DMS53 treated with DMSO at 0.1 percent for 48 hours (cell line): ENCODE measurements around the gene VPS72.

Experiments used
- DNase-seq: peaks from one replicate; lab custom pipeline; 2025; ENCODE audit not compliant: unreplicated experiment; lab: John Stamatoyannopoulos, UW

VPS72 gene

DNA sequence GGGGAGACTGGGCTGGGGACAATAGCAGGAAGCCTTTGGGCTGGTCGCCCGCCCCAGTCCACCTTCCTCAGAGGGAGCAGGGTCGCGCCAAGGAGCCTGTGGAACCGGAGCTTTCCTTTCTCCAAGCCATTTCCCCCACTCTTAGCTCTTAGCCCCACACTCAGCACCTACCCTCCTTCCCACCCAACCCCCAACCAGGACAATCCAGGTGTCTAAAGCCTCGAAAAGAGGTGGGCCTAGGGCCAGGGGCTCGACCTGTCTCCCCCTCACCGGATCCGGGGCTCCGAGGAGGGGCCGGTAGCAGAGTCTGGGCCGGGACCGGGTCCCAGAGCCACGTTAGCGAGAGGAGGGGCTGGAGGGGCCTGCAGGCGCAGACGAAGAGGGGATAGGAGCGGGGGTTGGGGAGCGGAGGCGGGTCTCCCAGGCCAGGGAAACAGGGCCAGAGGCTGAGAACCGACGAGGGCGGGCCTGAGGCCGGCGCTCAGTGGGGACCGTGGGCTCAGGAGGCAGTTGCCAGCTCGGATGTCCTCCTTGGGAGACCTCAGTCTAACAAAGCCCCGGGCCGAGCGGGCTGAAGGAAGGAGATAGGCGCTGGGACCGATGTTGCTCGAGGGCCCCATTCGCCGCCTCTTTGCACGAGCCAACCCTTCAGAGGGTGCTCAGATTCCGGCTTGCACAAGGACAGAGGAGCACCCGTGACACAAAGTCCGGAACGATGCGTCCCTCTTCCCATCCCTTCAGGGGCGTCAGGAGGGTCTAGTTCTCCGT lies 44.5 kb downstream of the VPS72 start:
- DNase-seq: peak; percentile 12

DNA sequence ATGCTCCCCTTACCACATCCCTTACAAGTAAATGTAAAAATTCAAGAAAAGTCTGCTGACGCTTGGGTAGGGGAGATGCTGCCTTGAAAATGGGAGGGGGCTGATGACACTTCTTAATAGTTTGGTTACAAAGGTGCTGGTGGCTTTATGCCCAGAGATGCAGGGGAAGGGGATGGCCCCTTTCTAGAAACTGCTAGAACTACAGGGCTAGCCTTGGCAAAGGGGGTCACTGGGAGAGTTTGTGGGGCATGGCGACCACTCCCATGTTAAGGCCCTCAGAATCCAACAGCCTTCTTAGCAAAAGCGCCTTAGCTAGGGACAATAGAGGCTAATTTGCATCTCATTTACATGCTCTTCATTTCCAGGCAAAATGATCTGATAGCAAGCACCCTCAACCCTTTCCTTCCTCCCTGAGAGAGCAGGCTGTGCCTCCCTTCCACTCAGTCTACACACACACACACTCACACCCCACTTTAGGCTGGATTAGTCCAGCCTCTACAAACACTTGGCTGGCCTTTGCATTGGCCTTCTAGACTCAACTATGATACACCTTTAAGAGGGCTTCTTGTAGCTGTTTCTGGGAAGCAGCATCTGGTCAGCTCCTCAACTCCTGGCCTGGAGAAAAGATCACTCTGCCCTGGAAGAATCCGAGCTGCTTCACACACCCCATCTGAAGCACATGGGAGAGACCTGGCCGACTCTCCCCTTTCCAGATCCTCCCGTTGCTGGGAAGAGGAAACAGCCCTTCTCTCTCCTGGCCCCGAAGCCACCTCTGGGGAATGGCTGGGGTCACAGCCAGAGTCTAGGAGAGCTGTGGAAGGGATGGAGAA lies 45.3 kb downstream of the VPS72 start:
- no peak for DNase-seq

DNA sequence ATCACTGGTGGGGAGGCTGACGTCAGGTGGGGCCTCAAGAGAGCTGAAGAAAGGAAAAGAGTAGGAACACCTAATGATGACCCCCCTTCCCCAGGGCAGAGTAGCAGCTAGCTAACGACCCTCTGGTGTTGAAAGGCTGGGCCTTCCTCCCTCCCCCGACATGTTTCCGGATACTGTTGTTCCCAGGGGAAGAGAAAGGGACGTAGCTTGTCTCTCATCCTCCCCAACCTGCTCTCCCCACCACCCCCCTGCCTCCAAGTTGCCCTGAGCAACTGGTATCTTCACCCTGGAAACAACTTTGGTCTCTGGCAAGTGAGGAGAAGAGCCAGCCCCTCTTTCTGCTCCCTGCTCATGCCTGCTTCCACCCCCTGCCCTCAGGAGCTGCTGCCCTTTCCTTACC lies 46.0 kb downstream of the VPS72 start:
- no peak for DNase-seq

DNA sequence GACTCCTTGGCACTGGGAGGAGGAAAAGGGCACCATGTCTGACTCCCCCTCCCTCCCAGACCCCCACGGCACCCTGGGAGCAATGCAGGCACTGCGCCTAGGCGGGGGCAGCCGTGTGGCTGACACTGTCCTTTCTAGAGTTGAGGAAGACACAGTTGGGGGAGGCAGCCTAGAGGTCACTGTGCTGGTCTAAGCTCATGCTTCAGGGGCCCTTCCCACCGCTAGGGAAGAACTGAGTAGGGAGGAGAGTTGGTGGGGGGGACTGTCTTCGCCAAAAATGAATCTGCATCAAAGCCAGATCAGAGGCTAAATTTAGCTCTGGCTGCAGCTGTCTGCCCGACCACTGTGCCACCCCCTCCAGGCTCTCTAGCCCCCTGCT lies 47.0 kb downstream of the VPS72 start:
- no peak for DNase-seq

- no peak for DNase-seq
Measured at GRCh38 chr1:151142411-151143056, 47.5 kb downstream of the VPS72 start.

DNA sequence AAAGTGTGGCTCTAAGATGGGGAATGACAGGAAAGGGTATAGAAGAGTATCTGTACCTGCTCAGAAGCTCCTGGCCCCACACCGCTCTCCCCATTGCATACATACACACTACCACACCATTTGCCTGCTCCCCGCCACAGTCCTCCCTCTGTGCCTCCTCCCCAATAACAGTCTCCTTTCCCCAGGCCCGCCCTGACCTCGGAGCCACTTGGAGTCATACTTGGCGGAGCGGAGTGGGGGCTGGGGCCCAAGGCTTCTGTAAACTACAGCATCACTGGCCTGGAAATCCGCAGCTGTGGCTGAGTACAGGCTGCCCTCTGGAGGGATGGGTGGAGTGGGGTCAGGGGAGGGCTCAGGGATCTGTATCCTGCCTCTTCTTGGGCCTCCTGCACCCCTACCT lies 52.2 kb downstream of the VPS72 start:
- no peak for DNase-seq

GRCh38 chr1:151135433-151136385 lies 54.3 kb downstream of the VPS72 start:
- no peak for DNase-seq

- DNase-seq: no peak
Measured at GRCh38 chr1:151134991-151135390, 55.0 kb downstream of the VPS72 start.

DNA sequence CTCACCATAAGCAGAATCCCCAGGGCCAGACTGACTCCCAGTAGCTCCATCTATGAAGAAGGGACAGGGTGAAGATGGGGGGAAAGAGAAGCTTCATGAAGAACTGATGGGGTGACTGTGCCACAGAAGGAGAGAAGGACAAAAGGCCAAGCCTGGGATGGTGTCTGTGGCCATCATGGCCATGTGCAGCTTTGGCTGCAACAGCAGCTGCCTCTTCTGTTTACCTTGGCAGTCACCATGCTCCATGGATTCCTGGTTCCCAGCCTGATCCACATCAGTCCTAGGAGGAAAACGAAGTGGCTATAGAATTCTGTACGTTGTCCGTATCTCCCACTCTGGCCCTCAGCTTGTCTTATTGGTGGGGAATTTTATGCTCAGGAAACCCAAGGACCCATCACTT lies 55.6 kb downstream of the VPS72 start:
- DNase-seq: peak; percentile 12

DNA sequence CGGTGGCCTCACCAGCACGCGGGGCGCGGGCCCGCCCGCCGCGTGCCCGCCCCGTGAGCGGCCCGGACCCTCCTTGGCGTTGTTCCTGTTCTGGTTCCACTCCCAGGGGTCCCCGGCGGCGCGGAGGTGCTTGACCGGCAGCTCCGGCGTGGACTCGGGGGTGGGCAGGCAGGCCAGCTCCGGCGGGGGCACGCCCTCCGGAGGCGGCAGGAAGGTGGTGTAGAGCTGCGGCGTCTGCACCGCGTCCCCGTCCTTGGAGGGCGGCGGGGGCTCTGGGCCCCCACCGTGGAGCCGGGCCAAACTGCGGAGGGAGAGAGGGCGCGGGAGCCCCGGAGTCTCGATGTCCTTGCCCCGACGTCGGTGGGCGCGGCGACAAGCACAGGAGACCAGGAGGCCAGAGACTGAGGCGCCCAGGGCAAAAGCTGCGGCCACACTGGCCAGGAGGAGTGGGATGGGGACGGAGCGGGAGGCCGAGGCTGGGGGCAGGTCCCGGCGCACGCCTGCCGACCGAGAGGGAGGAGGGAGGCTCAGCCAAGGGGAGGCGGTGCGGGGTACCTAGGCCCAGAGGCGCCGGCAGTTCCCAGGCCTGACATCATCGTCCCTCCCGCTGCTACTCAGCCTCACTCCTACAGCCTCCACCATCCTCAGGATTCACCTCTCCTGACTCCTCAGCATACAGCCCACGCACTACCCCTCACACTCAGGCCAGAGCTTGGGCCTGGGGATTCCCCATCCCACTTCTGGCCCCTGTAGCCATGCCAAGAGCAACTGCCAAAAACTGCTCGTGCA lies 56.8 kb downstream of the VPS72 start:
- no peak for DNase-seq

DNA sequence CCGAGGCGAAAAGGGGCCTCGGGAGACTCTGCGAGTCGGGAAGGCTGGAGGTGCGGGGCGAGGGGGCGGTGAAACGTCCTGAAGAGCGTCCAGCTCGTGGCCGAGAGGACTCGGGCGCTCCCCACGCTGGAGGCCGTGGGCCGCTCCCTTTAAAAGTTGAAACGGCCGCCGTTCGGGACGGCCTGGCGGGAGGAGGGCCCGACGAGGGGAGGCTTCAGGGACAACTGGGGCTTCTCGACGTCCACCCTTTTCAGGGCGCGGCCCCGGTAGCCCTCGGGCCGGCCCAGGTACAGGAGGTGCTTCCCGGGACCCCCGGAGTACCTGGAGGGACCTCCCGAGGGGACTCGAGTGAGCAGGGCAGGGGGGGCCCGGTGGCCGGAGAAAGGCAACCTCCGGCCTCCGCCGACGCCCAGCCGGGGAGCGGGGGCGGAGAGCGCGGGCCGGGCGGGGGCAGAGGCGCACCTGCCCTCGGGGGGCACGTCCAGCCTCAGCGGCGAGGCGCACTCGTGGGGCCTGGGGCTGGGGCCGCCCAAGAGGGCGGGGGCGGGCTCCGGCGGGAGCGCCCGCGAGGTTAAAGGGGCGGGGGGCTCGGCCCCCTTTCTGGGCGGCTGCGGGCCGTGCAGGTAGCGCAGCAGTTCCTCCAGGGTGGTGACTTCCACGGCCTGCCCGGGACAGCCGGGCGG lies 57.5 kb downstream of the VPS72 start:
- DNase-seq: no peak

- DNase-seq: peak; percentile 33
Measured at GRCh38 chr1:151131701-151132334, 58.2 kb downstream of the VPS72 start.

DNA sequence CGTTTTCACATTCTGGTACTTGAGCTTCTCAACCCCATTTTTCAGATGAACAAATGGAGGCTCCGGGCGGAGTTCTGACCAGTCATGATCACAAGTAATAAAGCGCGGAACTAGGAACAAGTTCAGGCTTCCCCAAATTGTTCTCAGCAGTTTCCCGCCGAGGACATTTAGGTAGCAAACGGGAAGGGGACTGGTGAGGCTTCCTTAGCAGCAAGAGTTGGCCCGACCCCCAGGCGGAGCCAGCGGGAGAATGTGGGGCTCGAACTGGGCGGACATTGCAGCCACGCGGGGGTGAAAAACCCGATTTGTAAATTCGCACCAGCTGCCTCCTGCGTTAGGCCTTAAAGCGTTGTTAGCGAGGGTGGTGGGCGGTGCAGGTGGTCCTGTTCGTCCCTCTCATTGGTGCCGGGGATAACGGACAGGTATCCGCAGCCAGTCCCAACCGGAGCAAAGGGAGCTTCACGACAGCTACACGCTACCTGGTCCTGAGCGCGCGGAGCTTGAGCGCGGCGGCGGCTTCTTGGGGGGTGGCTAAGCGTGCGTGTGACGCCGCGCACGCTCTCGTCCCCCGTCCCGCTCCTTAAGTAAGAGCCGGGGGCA lies 58.9 kb downstream of the VPS72 start:
- peak; percentile 81 for DNase-seq

DNA sequence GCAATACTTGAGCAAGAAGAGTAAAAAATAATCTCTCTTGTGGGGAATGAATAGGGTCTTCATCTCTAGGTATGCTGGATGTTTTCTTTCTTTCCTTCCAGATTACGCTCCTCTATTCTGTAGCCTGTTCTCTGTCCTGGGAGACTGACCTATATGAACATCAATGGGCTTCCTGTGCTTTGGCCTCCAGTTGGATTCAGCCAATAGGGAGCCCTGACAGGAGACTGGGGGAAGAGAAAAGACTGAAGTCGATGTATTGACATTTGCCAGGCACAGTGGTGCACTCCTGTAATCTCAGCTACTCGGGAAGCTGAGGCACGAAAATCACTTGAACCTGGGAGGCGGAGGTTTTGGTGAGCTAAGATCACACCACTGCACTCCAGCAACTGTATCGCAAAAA lies 61.2 kb downstream of the VPS72 start:
- no peak for DNase-seq
